ENCODE data around the gene IKZF2.

DNA sequence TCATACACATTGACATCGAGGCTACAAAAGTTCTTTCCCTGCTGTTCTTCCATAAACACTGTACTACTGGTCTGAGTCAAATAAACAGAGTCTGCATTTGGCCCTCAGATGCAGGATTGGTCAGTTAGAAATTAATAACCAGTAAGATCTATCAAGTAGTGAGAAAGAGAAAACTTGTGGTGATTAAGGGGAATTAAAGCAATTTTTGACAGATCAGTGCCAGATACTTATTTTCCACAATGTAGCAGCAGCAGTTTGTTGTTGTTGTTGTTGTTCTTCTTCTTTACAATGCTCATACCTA, 85.0 kb downstream of the IKZF2 start:
- TF ChIP-seq CTCF (IDR thresholded peaks at IDR 0.05; ENCODE audit: insufficient read depth, low read length) (no peak), GABPA (IDR thresholded peaks at IDR 0.05; ENCODE audit: low read depth) (no peak), POLR2AphosphoS5 (IDR thresholded peaks at IDR 0.05; ENCODE audit: low read depth) (no peak), SPI1 (IDR thresholded peaks at IDR 0.05; ENCODE audit: borderline replicate concordance, low read depth) (no peak)
- TF ChIP-seq, protein P1, sequence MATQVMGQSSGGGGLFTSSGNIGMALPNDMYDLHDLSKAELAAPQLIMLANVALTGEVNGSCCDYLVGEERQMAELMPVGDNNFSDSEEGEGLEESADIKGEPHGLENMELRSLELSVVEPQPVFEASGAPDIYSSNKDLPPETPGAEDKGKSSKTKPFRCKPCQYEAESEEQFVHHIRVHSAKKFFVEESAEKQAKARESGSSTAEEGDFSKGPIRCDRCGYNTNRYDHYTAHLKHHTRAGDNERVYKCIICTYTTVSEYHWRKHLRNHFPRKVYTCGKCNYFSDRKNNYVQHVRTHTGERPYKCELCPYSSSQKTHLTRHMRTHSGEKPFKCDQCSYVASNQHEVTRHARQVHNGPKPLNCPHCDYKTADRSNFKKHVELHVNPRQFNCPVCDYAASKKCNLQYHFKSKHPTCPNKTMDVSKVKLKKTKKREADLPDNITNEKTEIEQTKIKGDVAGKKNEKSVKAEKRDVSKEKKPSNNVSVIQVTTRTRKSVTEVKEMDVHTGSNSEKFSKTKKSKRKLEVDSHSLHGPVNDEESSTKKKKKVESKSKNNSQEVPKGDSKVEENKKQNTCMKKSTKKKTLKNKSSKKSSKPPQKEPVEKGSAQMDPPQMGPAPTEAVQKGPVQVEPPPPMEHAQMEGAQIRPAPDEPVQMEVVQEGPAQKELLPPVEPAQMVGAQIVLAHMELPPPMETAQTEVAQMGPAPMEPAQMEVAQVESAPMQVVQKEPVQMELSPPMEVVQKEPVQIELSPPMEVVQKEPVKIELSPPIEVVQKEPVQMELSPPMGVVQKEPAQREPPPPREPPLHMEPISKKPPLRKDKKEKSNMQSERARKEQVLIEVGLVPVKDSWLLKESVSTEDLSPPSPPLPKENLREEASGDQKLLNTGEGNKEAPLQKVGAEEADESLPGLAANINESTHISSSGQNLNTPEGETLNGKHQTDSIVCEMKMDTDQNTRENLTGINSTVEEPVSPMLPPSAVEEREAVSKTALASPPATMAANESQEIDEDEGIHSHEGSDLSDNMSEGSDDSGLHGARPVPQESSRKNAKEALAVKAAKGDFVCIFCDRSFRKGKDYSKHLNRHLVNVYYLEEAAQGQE (IDR thresholded peaks at IDR 0.05; ENCODE audit: insufficient replicate concordance, low read depth) = no peak

All from HL-60 (cell line).